Loucy (cell line): ENCODE data around the gene THOC1.

ENCODE experiments used
- H2AFZ ChIP-seq: fragments of 200-600 bp; sonication (generic); 2 replicates; pipeline ENCODE4 v1.6.0; 2016; ENCODE audit warnings: antibody characterized with exemption, mild to moderate bottlenecking, low read length, moderate library complexity
- H3F3A ChIP-seq: fragments of 200-600 bp; 2 replicates; pipeline ENCODE4 v1.6.0; 2016; ENCODE audit warnings: antibody characterized with exemption, low read depth, mild to moderate bottlenecking
- H3K27me3 ChIP-seq: fragments of 200-600 bp; sonication (generic); 2 replicates; pipeline ENCODE4 v1.6.1; 2014; ENCODE audit warnings: low read length, mild to moderate bottlenecking; ENCODE audit not compliant: insufficient read depth, poor library complexity, severe bottlenecking
- H3K36me3 ChIP-seq: fragments of 200-600 bp; sonication (generic); 2 replicates; pipeline ENCODE4 v1.6.1; 2016; ENCODE audit warnings: low read length; ENCODE audit not compliant: insufficient read depth
- H3K4me1 ChIP-seq: fragments of 200-600 bp; sonication (generic); 2 replicates; pipeline ENCODE4 v1.5.1; 2014; ENCODE audit warnings: low read length, mild to moderate bottlenecking; ENCODE audit not compliant: insufficient read depth, poor library complexity, severe bottlenecking
- H3K4me2 ChIP-seq: fragments of 200-600 bp; sonication (generic); 2 replicates; pipeline ENCODE4 v1.6.0; 2014; ENCODE audit warnings: antibody characterized with exemption, low read length, low read depth, mild to moderate bottlenecking; ENCODE audit not compliant: poor library complexity, severe bottlenecking
- H3K4me3 ChIP-seq: fragments of 200-600 bp; sonication (generic); 2 replicates; pipeline ENCODE4 v1.5.1; 2014; ENCODE audit warnings: low read length, mild to moderate bottlenecking, mixed read lengths; ENCODE audit not compliant: poor library complexity, severe bottlenecking
- H3K79me2 ChIP-seq: fragments of 200-600 bp; sonication (generic); 2 replicates; pipeline ENCODE4 v1.6.1; 2014; ENCODE audit warnings: low read length; ENCODE audit not compliant: insufficient read depth
- H3K9ac ChIP-seq: fragments of 200-600 bp; sonication (generic); 2 replicates; pipeline ENCODE4 v1.6.0; 2014; ENCODE audit warnings: mild to moderate bottlenecking, low read depth, low read length, moderate library complexity; ENCODE audit not compliant: poor library complexity, severe bottlenecking
- H3K9me2 ChIP-seq: fragments of 200-600 bp; sonication (generic); replicated peaks from 2 replicates; pipeline ENCODE4 v1.6.1; 2016; ENCODE audit warnings: low read depth, low read length, mixed read lengths
- H3K9me3 ChIP-seq: fragments of 200-600 bp; sonication (generic); 2 replicates; pipeline ENCODE4 v1.6.1; 2014; ENCODE audit warnings: mild to moderate bottlenecking, antibody characterized with exemption, low read length, low read depth; ENCODE audit not compliant: insufficient read depth
- H4K20me1 ChIP-seq: fragments of 200-600 bp; sonication (generic); 2 replicates; pipeline ENCODE4 v1.6.0; 2014; ENCODE audit warnings: antibody characterized with exemption, low read length, mild to moderate bottlenecking; ENCODE audit not compliant: insufficient read depth, poor library complexity, severe bottlenecking
- CTCF ChIP-seq: fragments of 200-600 bp; sonication (generic); conservative IDR thresholded peaks from 2 replicates; pipeline ENCODE4 v1.5.1; 2014; ENCODE audit warnings: mild to moderate bottlenecking, antibody characterized with exemption, low read length
- EZH2phosphoT487 ChIP-seq: fragments of 200-600 bp; IDR thresholded peaks from 2 replicates; pipeline ENCODE4 v1.6.1; 2018; ENCODE audit warnings: antibody characterized with exemption, mild to moderate bottlenecking, moderate library complexity, borderline replicate concordance

THOC1 gene

DNA sequence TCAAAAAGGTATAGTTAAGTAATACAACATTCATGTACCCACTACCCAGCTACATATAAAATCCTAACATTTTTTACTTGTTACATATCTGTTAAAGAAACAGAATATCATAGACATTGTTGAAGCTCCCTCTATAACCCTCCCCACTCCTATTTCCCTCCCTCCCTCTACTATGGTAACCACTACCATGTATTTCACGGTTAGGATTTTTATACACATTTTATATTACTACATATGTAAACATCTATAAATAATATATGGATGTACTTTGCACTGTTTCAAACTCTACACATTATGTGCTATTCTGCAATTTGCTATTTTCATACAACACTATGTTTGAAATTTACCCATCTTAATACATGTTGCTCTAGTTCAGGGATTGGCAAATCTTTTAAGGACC is 36.3 kb downstream of the THOC1 start:
- Histone ChIP-seq H3K9me2 (no peaks in the 10 kb centered on the region), H3K4me2 (no peak overlapping the region), H3K27me3 (no peaks in the 10 kb centered on the region), H3K4me1 (no peaks in the 10 kb centered on the region), H3K4me3 (no peak overlapping the region), H3K9me3 (no peaks in the 10 kb centered on the region), H3K36me3 (peaks cover 3% of the 10 kb centered on the region; the same call in 1 of the 2 replicates), H4K20me1 (no peaks in the 10 kb centered on the region), H3K9ac (no peak overlapping the region), H2AFZ (no peak overlapping the region), H3K79me2 (no peaks in the 10 kb centered on the region), H3F3A (no peaks in the 10 kb centered on the region)
- TF ChIP-seq CTCF: no peak
- no peak for TF ChIP-seq EZH2phosphoT487

GRCh38 chr18:228586-228985 is 39.3 kb downstream of the THOC1 start:
- no peak overlapping the region for H3K4me3 ChIP-seq
- H3K9me2 ChIP-seq: no peaks in the 10 kb centered on the region
- no peak overlapping the region for H3K9ac ChIP-seq
- H3K4me2 ChIP-seq: no peak overlapping the region
- H3K79me2 ChIP-seq: no peaks in the 10 kb centered on the region
- H3K27me3 ChIP-seq: no peaks in the 10 kb centered on the region
- peaks cover 22% of the 10 kb centered on the region; the same call in 1 of the 2 replicates for H3K36me3 ChIP-seq
- H2AFZ ChIP-seq: no peak overlapping the region
- no peaks in the 10 kb centered on the region for H3K9me3 ChIP-seq
- no peaks in the 10 kb centered on the region for H4K20me1 ChIP-seq
- H3F3A ChIP-seq: no peaks in the 10 kb centered on the region
- H3K4me1 ChIP-seq: no peaks in the 10 kb centered on the region
- no peak for TF ChIP-seq EZH2phosphoT487
- no peak for TF ChIP-seq CTCF

DNA sequence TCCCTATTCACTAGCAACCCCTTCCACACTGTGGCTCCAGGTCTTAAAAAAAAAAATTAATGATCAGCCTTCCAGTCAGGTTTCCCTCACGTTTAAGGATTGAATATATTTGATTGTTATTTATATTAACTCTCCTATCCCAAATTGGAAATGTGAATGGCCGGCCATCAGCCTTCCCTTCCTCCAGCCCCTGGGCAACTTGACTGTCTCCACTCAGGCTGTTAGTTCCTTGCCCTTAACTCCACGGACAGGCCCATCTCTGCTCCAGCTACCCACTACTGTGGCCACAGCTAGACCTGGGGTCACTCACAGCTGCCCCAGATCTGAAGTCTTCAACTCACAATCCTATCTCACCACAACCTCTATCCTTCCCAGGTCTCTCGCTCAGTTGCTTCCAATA is 39.9 kb downstream of the THOC1 start:
- H3K4me3 ChIP-seq: no peak overlapping the region
- no peak for TF ChIP-seq CTCF
- TF ChIP-seq EZH2phosphoT487: no peak
- no peaks in the 10 kb centered on the region for H3K27me3 ChIP-seq
- H3K4me2 ChIP-seq: no peak overlapping the region
- no peaks in the 10 kb centered on the region for H4K20me1 ChIP-seq
- H3K79me2 ChIP-seq: no peaks in the 10 kb centered on the region
- H3F3A ChIP-seq: no peaks in the 10 kb centered on the region
- H3K9ac ChIP-seq: no peak overlapping the region
- no peaks in the 10 kb centered on the region for H3K9me3 ChIP-seq
- peaks cover 27% of the 10 kb centered on the region; the same call in 1 of the 2 replicates for H3K36me3 ChIP-seq
- no peaks in the 10 kb centered on the region for H3K9me2 ChIP-seq
- H2AFZ ChIP-seq: no peak overlapping the region
- H3K4me1 ChIP-seq: no peaks in the 10 kb centered on the region
